GM20000 (cell line): ENCODE data around the gene LRRC7.

Source experiments
- DNase-seq: peaks from one replicate; pipeline ENCODE4 v3.0.0; 2012; ENCODE audit warnings: low spot score
- TF ChIP-seq, protein P1 (sequence below): IDR thresholded peaks from 2 replicates; pipeline ENCODE4 v1.5.1; 2012; ENCODE audit warnings: mild to moderate bottlenecking, control low read depth; ENCODE audit errors: extremely low read depth, missing control alignments

The LRRC7 gene

DNA sequence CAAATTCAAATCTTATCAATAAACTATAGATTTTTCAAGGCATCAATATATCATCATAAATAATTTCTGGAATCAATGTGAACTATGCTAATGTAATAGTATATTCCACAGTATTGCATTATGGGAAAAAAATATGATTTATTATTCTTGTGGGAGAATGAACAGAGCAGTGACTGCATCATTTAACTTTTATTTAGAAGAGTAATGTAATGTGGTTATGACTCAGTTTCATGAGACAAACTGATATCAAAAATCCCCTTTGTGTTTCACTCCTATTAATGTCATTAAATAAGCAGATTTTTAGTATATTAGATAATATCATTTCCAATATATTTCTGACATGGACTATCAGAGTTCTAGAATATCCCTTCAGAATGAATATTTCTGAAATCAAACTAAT, 450.0 kb downstream of the LRRC7 start:
- TF ChIP-seq, protein P1, sequence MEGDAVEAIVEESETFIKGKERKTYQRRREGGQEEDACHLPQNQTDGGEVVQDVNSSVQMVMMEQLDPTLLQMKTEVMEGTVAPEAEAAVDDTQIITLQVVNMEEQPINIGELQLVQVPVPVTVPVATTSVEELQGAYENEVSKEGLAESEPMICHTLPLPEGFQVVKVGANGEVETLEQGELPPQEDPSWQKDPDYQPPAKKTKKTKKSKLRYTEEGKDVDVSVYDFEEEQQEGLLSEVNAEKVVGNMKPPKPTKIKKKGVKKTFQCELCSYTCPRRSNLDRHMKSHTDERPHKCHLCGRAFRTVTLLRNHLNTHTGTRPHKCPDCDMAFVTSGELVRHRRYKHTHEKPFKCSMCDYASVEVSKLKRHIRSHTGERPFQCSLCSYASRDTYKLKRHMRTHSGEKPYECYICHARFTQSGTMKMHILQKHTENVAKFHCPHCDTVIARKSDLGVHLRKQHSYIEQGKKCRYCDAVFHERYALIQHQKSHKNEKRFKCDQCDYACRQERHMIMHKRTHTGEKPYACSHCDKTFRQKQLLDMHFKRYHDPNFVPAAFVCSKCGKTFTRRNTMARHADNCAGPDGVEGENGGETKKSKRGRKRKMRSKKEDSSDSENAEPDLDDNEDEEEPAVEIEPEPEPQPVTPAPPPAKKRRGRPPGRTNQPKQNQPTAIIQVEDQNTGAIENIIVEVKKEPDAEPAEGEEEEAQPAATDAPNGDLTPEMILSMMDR = no peak
- DNase-seq = no peak

DNA sequence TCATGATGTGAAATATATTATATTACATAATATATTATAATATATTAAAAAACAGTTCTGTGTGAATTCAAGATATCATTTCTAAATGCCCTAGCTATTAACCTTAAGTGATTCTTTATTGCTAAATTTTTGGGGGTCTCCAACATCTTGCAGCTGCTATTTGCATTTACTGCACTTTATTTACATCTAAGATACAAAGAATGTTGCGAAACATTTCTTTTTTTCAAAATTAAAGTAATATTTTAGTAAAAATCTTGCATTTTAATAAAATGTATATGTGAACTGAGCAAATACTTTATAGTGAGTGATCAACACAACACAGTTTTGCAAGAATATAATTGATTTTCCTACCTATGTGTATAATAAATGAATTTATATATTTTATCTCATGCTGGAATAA, 456.6 kb downstream of the LRRC7 start:
- no peak for DNase-seq
- TF ChIP-seq, protein P1 = no peak

- TF ChIP-seq, protein P1 = no peak
These were observed 457.3 kb downstream of the LRRC7 start for GRCh38 chr1:70025052-70025451.

GRCh38 chr1:70025846-70026245, 458.1 kb downstream of the LRRC7 start:
- DNase-seq = no peak
- TF ChIP-seq, protein P1 = no peak

More at GRCh38 chr1:70025052-70025451, 457.3 kb downstream of the LRRC7 start:
- no peak for DNase-seq

DNA sequence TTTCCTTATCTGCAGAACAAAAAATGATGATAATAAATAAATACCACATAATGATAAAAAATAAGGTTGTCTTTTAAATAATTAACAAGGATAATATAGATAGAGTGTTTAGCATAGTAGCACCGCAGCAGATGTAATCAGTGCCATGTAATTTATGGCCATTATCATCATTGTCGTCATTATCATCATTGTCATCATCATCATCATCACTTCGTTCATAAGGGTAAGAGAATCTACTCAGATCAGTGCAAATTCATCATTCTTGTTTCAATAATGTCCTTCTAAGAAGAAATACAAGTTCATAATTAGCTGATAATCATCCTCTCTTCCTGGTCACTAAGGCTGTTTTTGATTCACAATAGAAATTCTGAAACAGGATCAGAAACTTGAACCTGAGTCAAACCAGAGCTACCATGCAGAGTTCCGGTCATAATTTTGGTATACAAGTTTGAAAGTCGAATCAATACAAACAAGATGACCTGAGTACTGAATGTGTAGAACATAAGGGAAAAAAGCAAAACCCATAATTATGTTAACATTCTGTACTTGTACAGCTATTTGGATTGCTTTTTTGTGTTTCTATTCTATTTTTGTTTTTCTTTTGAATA, 465.6 kb downstream of the LRRC7 start:
- TF ChIP-seq, protein P1 = no peak
- no peak for DNase-seq

GRCh38 chr1:70033936-70034335, 466.2 kb downstream of the LRRC7 start:
- DNase-seq = no peak
- TF ChIP-seq, protein P1 = no peak

DNA sequence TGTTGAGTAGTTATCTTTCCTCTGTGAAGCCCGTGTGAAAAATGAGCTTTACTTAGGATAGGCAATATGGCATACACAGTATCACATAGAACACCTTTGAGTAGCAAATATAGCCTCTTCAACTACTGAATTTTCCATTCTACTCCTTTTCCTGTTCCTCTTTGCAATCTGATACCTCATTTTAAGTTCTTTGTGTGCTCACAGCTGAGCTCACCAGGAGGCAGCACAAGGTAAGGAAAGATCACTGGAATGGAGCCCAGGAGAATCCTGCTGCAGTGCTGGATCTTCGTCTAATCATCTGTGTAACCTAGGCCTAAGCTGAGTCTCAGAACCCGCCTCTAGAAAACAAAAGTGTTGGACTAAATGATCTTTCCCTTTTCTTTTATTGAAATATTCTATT, 466.7 kb downstream of the LRRC7 start:
- TF ChIP-seq, protein P1 = no peak
- no peak for DNase-seq
